Spinal cord (tissue), 10 donors: ENCODE results near the gene NKAP. TPM values are rescaled to one million over a fixed set of nuclear protein-coding genes. Genes with fewer than 3 reads are reported as not detected.

ENCODE experiments used
- DNase-seq, 6 donors: peaks; one replicate each; pipeline versions ENCODE4 v3.0.0 to v3.0.0-alpha.2; 2013 to 2015; ENCODE audit warnings: low spot score in 6 of 6, low read depth in 4 of 6
- H3K27ac ChIP-seq: one replicate; pipeline ENCODE4 v1.5.1; 2013; ENCODE audit warnings: low read depth, low read length, control low read depth
- H3K27me3 ChIP-seq: one replicate; pipeline ENCODE4 v1.6.1; 2013; ENCODE audit warnings: low read length; ENCODE audit not compliant: control insufficient read depth, insufficient read depth
- H3K36me3 ChIP-seq: one replicate; pipeline ENCODE4 v1.6.1; 2013; ENCODE audit warnings: low read length; ENCODE audit not compliant: control insufficient read depth, insufficient read depth
- H3K4me1 ChIP-seq: one replicate; pipeline ENCODE4 v1.6.1; 2013; ENCODE audit warnings: low read length; ENCODE audit not compliant: control insufficient read depth, insufficient read depth
- H3K4me3 ChIP-seq: one replicate; pipeline ENCODE4 v1.5.1; 2013; ENCODE audit warnings: low read depth, low read length, control low read depth
- H3K9me3 ChIP-seq: one replicate; pipeline ENCODE4 v1.6.1; 2013; ENCODE audit warnings: low read length; ENCODE audit not compliant: control insufficient read depth, insufficient read depth
- WGBS: methylation state at CpG from one replicate; pipeline ENCODE4 v1.1.5; 2013; ENCODE audit warnings: missing lambda C conversion rate; ENCODE audit not compliant: insufficient coverage; 5-methylcytosine and 5-hydroxymethylcytosine counted together
- polyA plus RNA-seq, 2 donors: library from polyadenylated mRNA; unstranded; fragments of 120-200 nt; gene quantifications; one replicate each; pipeline ENCODE4 v1.2.1, GENCODE V29; 2013; ENCODE audit not compliant: insufficient read length in 2 of 2
- total RNA-seq, 2 donors: library from RNA; depleted of rRNA in 1 of 2; stranded (reverse); fragments of 120-200 nt in 1 of 2; fragments of >200 nt in 1 of 2; gene quantifications; one replicate each; pipeline versions ENCODE4 v1.2.3 to v1.2.4, GENCODE V29; 2013 to 2014
- donor health status: healthy.

Gene NKAP
- total and polyA plus RNA-seq, 4 donors: 8.9 to 14.5 (median 11.6) TPM

DNA sequence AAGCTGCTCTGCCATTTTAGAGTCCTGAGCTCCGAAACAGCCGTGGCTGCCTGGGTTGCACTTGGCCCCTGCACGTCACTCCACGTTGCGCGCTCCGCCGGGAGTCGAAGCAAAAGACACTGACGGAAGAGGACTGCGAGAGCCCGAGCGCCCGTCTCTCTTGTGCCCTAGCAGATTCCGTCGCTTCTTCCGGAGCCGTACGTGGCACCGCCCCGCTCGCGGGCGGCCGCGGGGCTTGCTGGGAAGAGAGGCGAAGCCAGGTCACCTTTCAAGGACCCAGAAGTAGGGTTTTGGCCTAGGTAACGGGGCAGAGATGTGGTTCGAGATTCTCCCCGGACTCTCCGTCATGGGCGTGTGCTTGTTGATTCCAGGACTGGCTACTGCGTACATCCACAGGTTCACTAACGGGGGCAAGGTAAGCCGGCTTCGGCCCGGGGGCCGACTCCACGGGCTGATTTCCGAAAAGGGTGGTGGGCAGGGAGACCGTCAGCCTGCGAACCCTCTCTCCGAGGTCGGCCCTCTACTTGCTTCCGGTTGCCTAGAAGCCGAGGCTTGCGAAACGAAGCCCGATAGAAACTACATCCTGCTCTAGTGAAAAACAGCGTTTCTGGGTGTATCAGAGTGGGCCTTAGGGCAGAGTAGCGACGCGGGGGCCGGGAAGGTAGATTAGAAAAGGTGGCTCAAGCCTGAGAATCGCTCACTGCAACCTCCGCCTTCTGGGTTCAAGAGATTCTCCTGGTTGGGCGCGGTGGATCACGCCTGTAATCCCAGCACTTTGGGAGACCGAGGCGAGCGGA, 71.8 kb downstream of the NKAP start, which contains the start of the genes NDUFA1 and RNF113A:
Gene NDUFA1 (plus strand): TSS at position 234 of the 797 bp plus-strand sequence. CDS start 80 bp downstream, at position 314.
Gene RNF113A (minus strand): TSS at position 135 of the 797 bp plus-strand sequence. CDS start 120 bp downstream, at position 15.
- 24% methylated on average over 59 of the region's 62 CpGs for WGBS

DNA sequence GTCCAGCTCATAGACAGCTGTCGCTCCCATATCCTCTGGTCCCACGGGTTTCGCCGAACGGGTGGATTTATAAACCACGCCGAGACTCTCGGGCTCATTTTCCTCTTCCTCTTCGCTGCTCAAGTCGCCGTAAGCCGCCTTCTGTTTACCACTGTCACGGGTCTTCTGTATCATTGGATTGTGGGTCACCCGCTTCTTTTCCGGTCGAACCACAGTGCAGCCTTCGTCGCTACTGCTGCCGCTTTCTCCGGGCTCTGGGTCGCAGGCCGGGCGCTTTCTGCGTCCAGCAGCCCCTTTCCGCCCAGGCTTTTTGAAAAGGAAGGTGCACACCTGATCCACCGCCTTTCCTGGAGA, 72.3 kb downstream of the NKAP start:
- 23% methylated on average over 26 of the region's 26 CpGs for WGBS
- Histone ChIP-seq H3K4me1 (peaks cover 5% of the 10 kb centered on the region), H3K9me3 (peaks cover 2% of the 10 kb centered on the region), H3K36me3 (peaks cover 6% of the 10 kb centered on the region), H3K27me3 (no peaks in the 10 kb centered on the region), H3K27ac (peak overlapping the region; percentile 93), H3K4me3 (peak overlapping the region; percentile 69)
- no peak for DNase-seq

More for the DNA sequence above, 71.8 kb downstream of the NKAP start, which contains the start of the genes NDUFA1 and RNF113A:
- peaks cover 6% of the 10 kb centered on the region for H3K36me3 ChIP-seq
- peaks cover 2% of the 10 kb centered on the region for H3K9me3 ChIP-seq
- peak; percentile 66 to 95 (median 72) for DNase-seq
- peak within 1 kb of the TSS; percentile 93 for H3K27ac ChIP-seq
- H3K27me3 ChIP-seq: no peaks in the 10 kb centered on the region
- peaks cover 5% of the 10 kb centered on the region for H3K4me1 ChIP-seq
- H3K4me3 ChIP-seq: peak within 1 kb of the TSS; percentile 69

Other genes starting within 250 kb of the NKAP start
- under 1 TPM; 0.50 to 0.88 TPM for gene SOWAHD, start 185.2 kb downstream of the NKAP start, total RNA-seq
- gene SOWAHD, start 185.2 kb downstream of the NKAP start, polyA plus RNA-seq: 1 to 10 TPM; 1.1 to 1.7 TPM
- gene RPL39, start 152.1 kb downstream of the NKAP start, total RNA-seq: 1,000 to 10,000 TPM; 1,424 to 2,585 TPM
- 1,000 to 10,000 TPM; 1,050 to 1,061 TPM for gene RPL39, start 152.1 kb downstream of the NKAP start, polyA plus RNA-seq
- gene UPF3B, start 90.8 kb downstream of the NKAP start, total RNA-seq: 1 to 10 TPM; 3.9 to 6.3 TPM
- gene UPF3B, start 90.8 kb downstream of the NKAP start, polyA plus RNA-seq: 10 to 100 TPM; 23.4 to 25.3 TPM
- gene RNF113A, start 72.0 kb downstream of the NKAP start, total RNA-seq: 10 to 100 TPM in 1 of 2 donors, 1 to 10 TPM in 1; 8.8 to 16.0 TPM
- gene RNF113A, start 72.0 kb downstream of the NKAP start, polyA plus RNA-seq: 10 to 100 TPM; 17.9 to 18.5 TPM
- gene NDUFA1, start 71.9 kb downstream of the NKAP start, total RNA-seq: 100 to 1,000 TPM in 1 of 2 donors, 10 to 100 TPM in 1; 59.9 to 240 TPM
- 100 to 1,000 TPM; 123 to 135 TPM for gene NDUFA1, start 71.9 kb downstream of the NKAP start, polyA plus RNA-seq
- gene AKAP14, start 47.9 kb downstream of the NKAP start, total RNA-seq: 10 to 100 TPM in 1 of 2 donors, under 1 TPM in 1; 0.99 to 16.3 TPM
- gene AKAP14, start 47.9 kb downstream of the NKAP start, polyA plus RNA-seq: 1 to 10 TPM; 2.0 to 3.3 TPM
- not detected for gene RHOXF2B, start 133.9 kb upstream of the NKAP start, total RNA-seq
- gene RHOXF2B, start 133.9 kb upstream of the NKAP start, polyA plus RNA-seq: under 1 TPM; 0.14 to 0.18 TPM
- under 1 TPM in 1 of 2 donors, not detected in 1; 0.50 TPM for gene RHOXF1, start 172.2 kb upstream of the NKAP start, total RNA-seq
- gene RHOXF1, start 172.2 kb upstream of the NKAP start, polyA plus RNA-seq: 1 to 10 TPM; 3.3 to 5.2 TPM
- gene RHOXF2, start 214.9 kb upstream of the NKAP start, total RNA-seq: not detected
- gene RHOXF2, start 214.9 kb upstream of the NKAP start, polyA plus RNA-seq: under 1 TPM in 1 of 2 donors, not detected in 1; 0.09 TPM